ENCODE measurements around the gene GRIK3. TPM values are rescaled to one million over a fixed set of nuclear protein-coding genes. Genes with fewer than 3 reads are reported as not detected.
"Not testable (repeated sequence)": the region's sequence is repeated elsewhere in the genome, so short reads cannot be mapped to it uniquely, and the experiment has no call there.

Gene GRIK3
- total and polyA plus RNA-seq, 3 donors from 2014 or later = 0.99 to 6.3 (median 3.1) TPM

DNA sequence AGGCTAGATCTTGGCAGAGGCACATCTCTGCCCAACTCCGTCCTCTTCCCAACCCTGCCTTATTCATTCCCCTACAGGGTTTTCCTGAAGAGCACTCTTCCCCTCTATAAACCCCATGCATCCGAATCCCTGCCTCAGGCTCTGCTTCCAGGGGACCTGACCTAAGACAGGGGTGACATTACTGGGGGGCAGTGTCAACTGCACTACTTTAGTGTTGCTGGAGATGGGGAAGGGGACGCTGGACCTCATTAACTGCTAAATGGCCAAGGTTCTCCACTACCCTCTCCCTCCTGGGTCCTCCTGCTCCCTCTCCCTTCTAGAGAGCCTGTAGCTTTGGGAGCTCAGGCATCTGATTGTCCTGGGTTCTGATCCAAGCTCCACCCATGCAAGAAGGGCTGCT is 126.2 kb downstream of the GRIK3 start:
- intact Hi-C loops (cut with DNase I; ENCODE audit: low total_unique reads) = no loop called here
- Histone ChIP-seq H3K27ac (no peak overlapping the region), H3K9me3 (no peaks in the 10 kb centered on the region), H3K36me3 (ENCODE audit: low read depth, missing control alignments) (no peaks in the 10 kb centered on the region), H3K27me3 (no peaks in the 10 kb centered on the region), H3K4me1 (peaks cover 3% of the 10 kb centered on the region), H3K4me3 (no peak overlapping the region)
- TF ChIP-seq, protein P1, sequence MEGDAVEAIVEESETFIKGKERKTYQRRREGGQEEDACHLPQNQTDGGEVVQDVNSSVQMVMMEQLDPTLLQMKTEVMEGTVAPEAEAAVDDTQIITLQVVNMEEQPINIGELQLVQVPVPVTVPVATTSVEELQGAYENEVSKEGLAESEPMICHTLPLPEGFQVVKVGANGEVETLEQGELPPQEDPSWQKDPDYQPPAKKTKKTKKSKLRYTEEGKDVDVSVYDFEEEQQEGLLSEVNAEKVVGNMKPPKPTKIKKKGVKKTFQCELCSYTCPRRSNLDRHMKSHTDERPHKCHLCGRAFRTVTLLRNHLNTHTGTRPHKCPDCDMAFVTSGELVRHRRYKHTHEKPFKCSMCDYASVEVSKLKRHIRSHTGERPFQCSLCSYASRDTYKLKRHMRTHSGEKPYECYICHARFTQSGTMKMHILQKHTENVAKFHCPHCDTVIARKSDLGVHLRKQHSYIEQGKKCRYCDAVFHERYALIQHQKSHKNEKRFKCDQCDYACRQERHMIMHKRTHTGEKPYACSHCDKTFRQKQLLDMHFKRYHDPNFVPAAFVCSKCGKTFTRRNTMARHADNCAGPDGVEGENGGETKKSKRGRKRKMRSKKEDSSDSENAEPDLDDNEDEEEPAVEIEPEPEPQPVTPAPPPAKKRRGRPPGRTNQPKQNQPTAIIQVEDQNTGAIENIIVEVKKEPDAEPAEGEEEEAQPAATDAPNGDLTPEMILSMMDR (IDR thresholded peaks at IDR 0.05) = no peak
- TF ChIP-seq POLR2A (IDR thresholded peaks at IDR 0.05) = no peak
- 94 to 100% methylated on average over 3 of the region's 3 CpGs for WGBS, 2 donors
- DNase-seq = no peak

DNA sequence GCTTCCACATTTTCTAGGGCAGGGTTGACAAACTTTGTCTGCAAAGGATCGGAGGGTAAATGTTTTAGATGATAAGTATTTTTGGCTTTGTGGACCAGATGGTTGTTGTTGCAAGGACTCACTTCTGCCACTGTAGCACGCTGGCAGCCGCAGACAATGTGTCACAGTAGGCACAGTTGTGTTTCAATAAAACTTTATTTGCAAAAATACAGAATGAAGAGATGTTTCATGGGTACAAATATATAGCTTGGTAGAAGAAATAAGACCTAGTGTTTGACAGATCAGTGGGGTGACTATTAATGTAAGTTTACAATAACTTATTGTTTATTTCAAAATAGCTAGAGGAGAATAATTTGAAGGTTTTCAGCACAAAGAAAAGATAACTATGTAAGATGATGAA is 127.8 kb downstream of the GRIK3 start:
- Histone ChIP-seq H3K27ac (no peak overlapping the region), H3K36me3 (ENCODE audit: low read depth, missing control alignments) (no peaks in the 10 kb centered on the region), H3K4me1 (peaks cover 3% of the 10 kb centered on the region), H3K9me3 (no peaks in the 10 kb centered on the region), H3K4me3 (no peak overlapping the region), H3K27me3 (no peaks in the 10 kb centered on the region)
- 78 to 91% methylated on average over 3 of the region's 3 CpGs for WGBS, 2 donors
- TF ChIP-seq POLR2A (IDR thresholded peaks at IDR 0.05) = no peak
- TF ChIP-seq, protein P1 (IDR thresholded peaks at IDR 0.05) = no peak
- intact Hi-C loops (cut with DNase I; ENCODE audit: low total_unique reads) = no loop called here
- no peak for DNase-seq

DNA sequence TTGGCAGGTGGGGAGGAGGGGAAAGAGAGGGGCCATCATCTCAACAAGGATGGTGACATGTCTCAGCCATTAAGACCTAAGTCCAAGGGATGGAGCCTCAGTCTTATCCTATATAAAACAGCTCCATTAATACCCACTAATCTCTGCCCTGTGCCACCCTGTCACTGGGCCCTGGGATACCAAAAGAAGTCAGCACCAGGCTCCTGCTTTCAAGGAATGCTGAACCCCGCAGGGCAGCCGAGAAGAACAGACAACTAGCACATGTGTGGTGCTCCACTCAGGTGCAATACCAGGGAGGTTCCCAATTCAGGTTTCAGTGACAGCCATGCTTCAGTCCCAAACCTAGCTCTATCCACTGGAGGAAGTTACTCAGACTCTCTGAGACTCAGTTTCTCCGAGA is 128.4 kb downstream of the GRIK3 start:
- WGBS, 2 donors = 90% methylated on average over 3 of the region's 3 CpGs
- intact Hi-C loops (cut with DNase I; ENCODE audit: low total_unique reads) = no loop called here

DNA sequence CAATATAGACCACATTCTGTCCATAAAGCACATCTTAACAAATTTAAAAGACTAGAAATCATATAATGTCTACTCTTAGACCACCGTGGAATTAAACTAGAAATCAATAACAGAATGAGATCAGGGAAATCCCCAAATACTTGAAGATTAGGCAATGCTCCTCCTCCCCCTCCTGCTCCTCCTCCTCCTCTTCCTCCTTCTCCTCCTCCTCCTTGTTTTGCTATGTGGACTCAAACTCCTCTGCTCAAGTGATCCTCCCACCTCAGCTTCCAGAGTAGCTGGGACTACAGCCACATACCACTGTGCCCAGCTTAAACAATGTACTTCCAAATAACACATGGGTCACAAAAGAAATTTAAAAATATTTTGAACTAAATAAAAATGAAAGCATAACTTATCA is 134.2 kb downstream of the GRIK3 start:
- Histone ChIP-seq H3K27me3 (no peaks in the 10 kb centered on the region), H3K4me1 (no peaks in the 10 kb centered on the region), H3K36me3 (ENCODE audit: low read depth, missing control alignments) (no peaks in the 10 kb centered on the region), H3K4me3 (no peak overlapping the region), H3K9me3 (no peaks in the 10 kb centered on the region), H3K27ac (no peak overlapping the region)
- DNase-seq = no peak
- intact Hi-C loops (cut with DNase I; ENCODE audit: low total_unique reads) = no loop called here
- TF ChIP-seq, protein P1 (IDR thresholded peaks at IDR 0.05) = no peak
- no peak for TF ChIP-seq POLR2A (IDR thresholded peaks at IDR 0.05)
- WGBS, 2 donors = 56 to 58% methylated on average over 1 of the region's 1 CpG

More for the DNA sequence above, 128.4 kb downstream of the GRIK3 start:
- Histone ChIP-seq H3K27ac (no peak overlapping the region), H3K4me1 (peaks cover 3% of the 10 kb centered on the region), H3K9me3 (no peaks in the 10 kb centered on the region), H3K36me3 (ENCODE audit: low read depth, missing control alignments) (no peaks in the 10 kb centered on the region), H3K27me3 (no peaks in the 10 kb centered on the region), H3K4me3 (no peak overlapping the region)
- TF ChIP-seq, protein P1 (IDR thresholded peaks at IDR 0.05) = no peak
- TF ChIP-seq POLR2A (IDR thresholded peaks at IDR 0.05) = no peak
- no peak for DNase-seq

DNA sequence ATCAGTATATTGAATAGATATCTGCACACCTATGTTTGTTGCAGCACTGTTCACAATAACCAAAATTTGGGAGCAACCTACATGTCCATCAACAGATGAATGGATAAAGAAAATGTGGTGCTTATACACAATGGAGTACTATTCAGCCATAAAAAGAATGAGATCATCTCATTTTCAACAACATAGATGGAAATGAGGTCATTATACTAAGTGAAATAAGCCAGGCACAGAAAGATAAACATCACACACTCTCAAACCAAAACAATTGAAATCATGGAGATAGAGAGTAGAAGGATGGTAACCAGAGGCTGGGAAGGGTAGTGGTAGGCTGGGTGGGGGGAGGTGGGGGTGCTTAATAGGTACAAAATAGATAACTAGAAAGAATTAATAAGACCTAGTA is 136.5 kb downstream of the GRIK3 start:
- H3K27ac ChIP-seq; H3K9me3 ChIP-seq; H3K4me1 ChIP-seq; H3K4me3 ChIP-seq; DNase-seq; intact Hi-C loops (cut with DNase I; ENCODE audit: low total_unique reads); H3K36me3 ChIP-seq (ENCODE audit: low read depth, missing control alignments); H3K27me3 ChIP-seq: not testable (repeated sequence)
